Measurements from ENCODE around the gene RALGAPA2.

DNA sequence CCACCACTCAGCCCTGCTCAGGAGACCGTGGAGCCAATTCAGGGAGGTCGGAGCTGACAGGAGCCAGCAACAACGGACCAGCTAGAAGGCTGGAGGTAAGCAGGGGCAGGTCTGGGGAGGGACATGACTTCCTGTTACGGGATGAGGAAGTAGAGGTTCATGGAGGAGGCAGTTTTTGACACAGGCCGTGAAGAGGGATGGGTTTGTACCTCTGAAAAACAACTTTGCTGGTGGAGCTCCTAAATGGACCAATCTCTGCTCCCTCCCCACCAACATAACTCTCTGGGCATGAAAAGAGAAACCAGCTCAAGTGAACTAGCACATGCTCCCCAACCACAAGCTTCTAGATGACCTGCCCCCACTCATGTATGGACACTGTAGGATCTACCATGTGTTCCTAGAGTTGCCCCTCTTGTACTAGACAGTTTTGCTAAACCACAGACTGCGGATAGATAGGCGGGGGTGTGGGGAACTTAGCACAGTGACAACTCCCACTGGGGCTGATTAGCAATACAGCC is 31.4 kb downstream of the RALGAPA2 start:
- TF ChIP-seq YY1 (IDR thresholded peaks at IDR 0.05; ENCODE audit: insufficient read depth, insufficient read length) (no peak), ZNF274 (IDR thresholded peaks at IDR 0.05; ENCODE audit: low read depth, low read length) (no peak), SUZ12 (IDR thresholded peaks at IDR 0.05; ENCODE audit: extremely low read depth, insufficient read depth, insufficient read length) (no peak)

All from NT2/D1 (cell line).